GM21723 (cell line): ENCODE results near the gene GNGT1.
A peak's percentile ranks its signal among the peaks of the same experiment; 100 is the strongest.
"Not testable (repeated sequence)": the region's sequence is repeated elsewhere in the genome, so short reads cannot be mapped to it uniquely, and the experiment has no call there.

Experiments
- ATAC-seq: cut with Tn5 transposase; IDR thresholded peaks from one replicate; pipeline ENCODE4 v1.9.1; 2021; ENCODE audit warnings: mild to moderate bottlenecking, moderate library complexity; ENCODE audit not compliant: unreplicated experiment

The GNGT1 gene

DNA sequence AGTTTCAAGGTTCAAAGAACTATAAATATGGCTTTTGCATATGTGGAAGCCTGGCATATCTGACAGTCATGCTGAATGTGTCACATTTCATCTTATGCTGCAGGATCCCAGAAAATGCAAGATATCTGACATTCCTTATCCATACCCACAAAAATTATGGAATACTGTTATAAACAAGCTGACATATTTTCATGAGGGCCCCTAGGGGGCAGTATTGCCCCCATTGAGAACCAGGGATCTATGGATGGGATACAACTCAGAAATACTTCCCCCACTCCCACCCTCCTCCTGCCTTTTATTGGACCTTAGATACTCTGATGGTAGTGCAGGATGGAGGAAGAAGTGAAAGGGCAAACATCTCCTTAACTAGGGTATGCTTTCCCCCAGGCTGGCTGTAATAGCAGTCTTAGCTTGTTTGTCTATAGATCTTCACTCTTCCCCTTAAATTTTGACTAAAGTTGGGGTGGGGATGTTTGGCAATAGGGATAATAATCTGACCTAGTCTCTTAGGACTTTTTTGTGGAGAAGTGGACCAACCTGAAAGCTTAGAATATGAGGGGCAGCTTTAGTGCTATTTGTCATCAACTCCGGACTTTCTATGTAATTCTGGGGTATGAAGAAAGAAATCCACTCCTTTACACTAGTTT is 3.5 kb upstream of the GNGT1 start:
- no peak for ATAC-seq

- no peak for ATAC-seq
These were observed 4.0 kb downstream of the GNGT1 start for GRCh38 chr7:93910076-93910994.

DNA sequence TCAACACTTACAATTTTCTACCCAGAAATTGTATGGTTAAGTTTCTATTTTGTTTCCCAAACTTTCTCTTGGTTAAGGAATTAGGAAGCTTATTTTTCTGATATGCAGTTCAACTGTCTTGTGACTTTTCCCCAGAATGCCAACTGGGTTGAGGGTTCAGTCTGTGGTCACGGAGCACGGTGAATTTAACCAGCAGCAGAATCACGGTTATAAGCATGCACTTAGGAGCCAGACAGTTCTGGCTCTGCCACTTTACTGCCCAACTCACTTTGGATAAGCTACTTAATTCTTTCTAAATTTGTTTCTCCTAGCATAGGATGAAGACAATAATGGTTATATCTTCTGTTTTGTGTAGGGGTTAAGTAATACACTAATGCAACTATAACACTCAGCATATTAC is 4.9 kb downstream of the GNGT1 start:
- ATAC-seq: not testable (repeated sequence)

DNA sequence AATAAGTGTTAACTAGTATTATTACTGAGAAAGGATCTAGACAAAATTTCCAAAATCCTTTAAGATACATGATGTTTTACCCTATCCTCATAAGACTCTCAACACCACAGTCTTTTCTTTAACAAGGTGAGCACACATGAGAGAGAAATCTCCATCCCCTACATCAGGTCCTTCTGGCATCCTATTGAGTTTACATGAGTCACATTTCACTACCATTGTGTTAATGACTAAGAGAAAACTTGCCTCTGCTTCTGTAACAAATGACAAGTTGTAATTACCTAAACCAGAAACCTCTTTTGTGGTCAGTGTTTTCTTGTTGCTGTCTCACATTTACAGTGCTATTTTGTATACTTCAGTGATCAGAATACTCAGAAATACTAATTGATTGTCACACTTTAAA is 5.3 kb downstream of the GNGT1 start:
- ATAC-seq: peak; percentile 70

GRCh38 chr7:93913197-93913596 is 6.8 kb downstream of the GNGT1 start:
- ATAC-seq: no peak

GRCh38 chr7:93914581-93915066 is 8.3 kb downstream of the GNGT1 start:
- no peak for ATAC-seq

DNA sequence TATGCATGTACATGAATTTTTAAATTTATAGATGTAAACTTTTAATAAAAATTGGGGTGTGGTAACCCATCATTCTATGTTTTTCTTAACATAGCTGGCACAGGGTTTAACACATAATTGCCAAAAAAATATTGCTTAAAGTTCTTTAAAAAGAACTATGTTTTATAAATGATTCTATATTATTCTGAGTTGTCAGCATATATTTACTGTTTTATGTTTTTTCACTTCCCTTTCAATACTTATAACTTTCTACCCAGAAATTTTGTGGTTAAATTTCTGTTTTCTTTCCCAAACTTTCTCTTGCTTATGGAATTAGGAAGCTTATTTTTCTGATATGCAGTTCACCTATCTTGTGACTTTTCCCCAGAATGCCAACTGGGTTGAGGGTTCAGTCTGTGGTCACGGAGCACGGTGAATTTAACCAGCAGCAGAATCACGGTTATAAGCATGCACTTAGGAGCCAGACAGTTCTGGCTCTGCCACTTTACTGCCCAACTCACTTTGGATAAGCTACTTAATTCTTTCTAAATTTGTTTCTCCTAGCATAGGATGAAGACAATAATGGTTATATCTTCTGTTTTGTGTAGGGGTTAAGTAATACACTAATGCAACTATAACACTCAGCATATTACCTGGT is 9.0 kb downstream of the GNGT1 start:
- not testable (repeated sequence) for ATAC-seq

GRCh38 chr7:93915888-93916287 is 9.5 kb downstream of the GNGT1 start:
- ATAC-seq: peak; percentile 58

- not testable (repeated sequence) for ATAC-seq
These were observed 9.9 kb downstream of the GNGT1 start for GRCh38 chr7:93916315-93916714.

DNA sequence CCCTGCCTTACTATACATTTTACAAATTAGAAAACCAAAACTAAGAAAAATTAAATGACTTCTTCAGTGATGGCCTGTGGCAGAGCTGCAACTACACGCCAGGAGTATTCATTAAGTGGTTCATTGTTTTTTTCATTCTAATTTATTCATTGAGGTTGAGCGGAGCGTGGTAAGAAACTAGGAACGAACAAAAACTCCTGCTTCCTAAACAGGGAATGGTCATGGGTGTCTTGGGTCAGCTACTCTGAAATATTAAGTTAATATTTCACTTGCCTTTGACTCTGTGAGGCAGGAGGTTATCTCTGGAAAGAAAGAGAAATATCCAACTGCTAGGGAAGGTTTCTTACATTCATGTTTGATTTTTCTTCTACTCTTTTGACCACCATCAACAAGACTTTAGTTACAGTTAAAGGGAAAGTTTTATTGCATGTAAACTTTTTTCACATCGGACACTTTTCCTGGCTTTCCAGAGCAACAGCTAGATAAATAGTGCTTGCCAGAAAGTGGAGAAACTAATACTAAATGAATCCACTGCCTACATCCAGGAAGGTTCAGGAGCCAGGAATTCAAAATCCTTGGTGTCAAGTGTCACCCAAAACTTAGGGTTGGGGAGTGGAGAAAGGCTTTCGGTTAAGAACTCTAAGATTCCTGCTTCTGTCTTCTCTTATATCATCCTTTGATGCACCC is 14.3 kb downstream of the GNGT1 start:
- ATAC-seq: no peak

GRCh38 chr7:93921186-93921585 is 14.8 kb downstream of the GNGT1 start:
- ATAC-seq: no peak

- peak; percentile 94 for ATAC-seq
These were observed 15.5 kb downstream of the GNGT1 start, which contains the start of gene GNG11 for GRCh38 chr7:93921607-93922566. Gene GNG11 (plus strand): TSS chr7:93921735. CDS start chr7:93922138, 403 bp downstream.

- no peak for ATAC-seq
These were observed 16.9 kb downstream of the GNGT1 start for GRCh38 chr7:93923296-93923695.

GRCh38 chr7:93923942-93924341 is 17.6 kb downstream of the GNGT1 start:
- ATAC-seq: no peak

DNA sequence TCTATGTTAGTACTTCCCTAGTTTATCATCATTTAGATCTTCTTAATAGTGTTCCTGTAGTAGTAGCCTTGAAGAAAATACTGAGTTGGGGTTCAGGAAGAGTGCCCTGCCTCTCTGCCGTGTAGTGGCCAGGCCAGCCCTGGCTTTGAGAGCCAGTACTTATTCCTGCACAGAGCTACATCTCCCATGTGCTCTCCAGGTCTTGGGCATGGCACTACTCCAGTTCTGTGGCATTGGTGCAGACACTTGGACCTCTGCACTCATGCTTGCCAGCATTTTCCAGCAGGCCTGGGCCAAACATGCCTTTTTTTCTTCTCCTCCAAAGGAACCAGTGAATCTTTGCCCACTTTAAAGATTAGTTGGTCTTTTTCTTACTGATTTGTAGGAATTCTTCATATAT is 20.4 kb downstream of the GNGT1 start:
- ATAC-seq: no peak

- no peak for ATAC-seq
These were observed 21.2 kb downstream of the GNGT1 start for GRCh38 chr7:93927585-93927984.

DNA sequence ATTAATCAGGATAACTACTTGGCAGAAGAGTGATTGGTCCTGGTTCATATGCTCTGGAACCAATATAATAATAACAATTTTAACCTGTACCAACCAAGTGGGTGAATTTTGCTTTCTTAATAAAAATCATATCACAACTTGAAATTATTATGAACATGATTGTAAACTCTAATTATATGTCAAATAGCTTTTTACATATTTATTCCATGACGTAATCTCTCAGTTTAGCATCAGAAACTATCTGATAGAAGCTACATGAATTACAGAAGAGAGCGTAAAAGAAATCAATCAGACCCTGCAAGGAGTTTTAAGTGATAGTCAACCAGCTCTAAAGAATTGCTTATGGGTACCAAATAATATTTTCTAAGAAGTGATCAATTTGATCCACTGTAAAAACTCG is 25.3 kb downstream of the GNGT1 start:
- no peak for ATAC-seq

GRCh38 chr7:93933156-93933555 is 26.8 kb downstream of the GNGT1 start:
- ATAC-seq: no peak

DNA sequence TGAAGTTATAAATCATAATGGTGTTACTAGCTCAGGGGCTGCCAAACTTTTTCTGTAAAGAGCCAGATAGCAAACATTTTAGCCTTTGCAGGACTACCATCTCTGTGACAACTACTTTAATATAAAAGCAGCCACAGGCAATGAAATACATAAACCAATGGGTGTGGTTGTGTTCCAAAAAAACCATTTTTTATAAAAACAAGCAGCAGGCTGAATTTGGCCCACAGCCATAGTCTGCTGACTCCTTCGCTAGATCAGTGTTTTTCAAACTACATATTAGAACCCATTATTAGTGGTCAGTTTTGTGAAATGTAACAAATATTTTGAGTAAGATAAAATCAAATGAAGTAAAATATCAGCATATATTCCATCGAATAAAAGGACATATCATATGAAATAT is 28.7 kb downstream of the GNGT1 start:
- no peak for ATAC-seq

GRCh38 chr7:93937818-93938217 is 31.5 kb downstream of the GNGT1 start:
- ATAC-seq: no peak
